ENCODE measurements around the gene SH2D4B. TPM values are rescaled to one million over a fixed set of nuclear protein-coding genes. Genes with fewer than 3 reads are reported as not detected.

Gene SH2D4B
- total and polyA plus RNA-seq, 3 experiments from 2014 or later = 0.11 to 0.13 TPM; not detected in 1

DNA sequence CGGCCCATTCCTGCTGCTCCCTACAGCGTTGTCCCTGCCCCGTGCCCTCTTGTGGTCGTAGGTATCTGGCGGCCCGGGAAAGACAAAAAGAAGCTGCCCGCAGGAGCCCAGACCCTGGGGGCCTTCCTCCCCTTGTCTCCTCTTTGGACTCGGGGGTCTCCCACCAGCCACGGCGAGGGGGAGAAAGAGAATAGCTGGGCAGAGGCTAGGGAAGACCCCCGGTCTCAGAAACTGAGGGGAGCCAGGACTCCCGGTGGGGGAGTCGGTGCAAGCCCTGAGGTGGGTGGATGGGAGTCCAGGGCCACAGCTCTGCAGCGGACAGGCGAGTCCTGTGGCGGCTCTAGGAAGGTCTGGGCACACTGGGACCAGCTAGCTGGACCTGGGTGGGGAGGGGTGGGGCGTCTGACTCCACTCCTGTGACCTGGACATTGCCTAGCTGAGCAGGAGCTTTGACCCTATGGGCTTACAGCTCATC, 1.3 kb upstream of the SH2D4B start:
- peak overlapping the region; percentile 94 to 98 (median 98) for H3K27ac Mint-ChIP-seq
- Histone ChIP-seq H3K27ac (ENCODE audit: low read depth, low read length) (peak overlapping the region; percentile 73), H3K36me3 (ENCODE audit: insufficient read depth, low read length) (no peaks in the 10 kb centered on the region), H3K27me3 (ENCODE audit: insufficient read depth, low read length, poor library complexity, severe bottlenecking) (no peaks in the 10 kb centered on the region), H3K9me3 (ENCODE audit: low read length) (no peaks in the 10 kb centered on the region), H3K4me3 (ENCODE audit: low read length) (peak overlapping the region; percentile 33), H3K4me1 (ENCODE audit: insufficient read depth, low read length) (peaks cover 21% of the 10 kb centered on the region)
- peak overlapping the region; percentile 88 to 93 (median 91) for H3K4me3 Mint-ChIP-seq
- peaks cover 24 to 40% (median 36%) of the 10 kb centered on the region in 3 donors for H3K4me1 Mint-ChIP-seq
- no peaks in the 10 kb centered on the region for H3K9me3 Mint-ChIP-seq
- H3K36me3 Mint-ChIP-seq = peaks cover 0 to 11% (median 0%) of the 10 kb centered on the region in 3 donors
- no peaks in the 10 kb centered on the region for H3K27me3 Mint-ChIP-seq
- ChIA-PET CTCF (interaction anchor here (1.0 to 1.4 kb wide), 4 partner anchors 12 to 79 kb away, joined by 3 to 6 read pairs (median 3); no protein-coding TSS in a partner anchor), POLR2A (interaction anchor here (0.5 to 1.2 kb wide), 3 partner anchors 14 to 43 kb away, joined by 3 to 7 read pairs (median 5); no protein-coding TSS in a partner anchor)
- no peak for DNase-seq

- ChIA-PET CTCF (interaction anchor here (1.4 kb wide), 2 partner anchors 32 to 80 kb away, joined by 3 to 6 read pairs; no protein-coding TSS in a partner anchor), POLR2A (interaction anchor here (1.2 kb wide), 1 partner anchor 26 kb away, joined by 5 read pairs; no protein-coding TSS in a partner anchor)
- no peak overlapping the region for H3K27ac ChIP-seq (ENCODE audit: low read depth, low read length)
- Mint-ChIP-seq H3K4me1 (peaks cover 17 to 33% (median 28%) of the 10 kb centered on the region in 3 donors), H3K9me3 (no peaks in the 10 kb centered on the region), H3K4me3 (peak overlapping the region; percentile 46 to 92 (median 88)), H3K27ac (peak overlapping the region in 7 of 8 donors; percentile 1 to 98 (median 84)), H3K36me3 (peaks cover 0 to 8% (median 0%) of the 10 kb centered on the region in 3 donors), H3K27me3 (no peaks in the 10 kb centered on the region)
- no peak for DNase-seq
- H3K36me3 ChIP-seq (ENCODE audit: insufficient read depth, low read length) = no peaks in the 10 kb centered on the region
- H3K4me3 ChIP-seq (ENCODE audit: low read length) = no peak overlapping the region
- peaks cover 13% of the 10 kb centered on the region for H3K4me1 ChIP-seq (ENCODE audit: insufficient read depth, low read length)
- no peaks in the 10 kb centered on the region for H3K27me3 ChIP-seq (ENCODE audit: insufficient read depth, low read length, poor library complexity, severe bottlenecking)
- H3K9me3 ChIP-seq (ENCODE audit: low read length) = no peaks in the 10 kb centered on the region
These were observed 491 bp upstream of the SH2D4B start for GRCh38 chr10:80537086-80537735.

DNA sequence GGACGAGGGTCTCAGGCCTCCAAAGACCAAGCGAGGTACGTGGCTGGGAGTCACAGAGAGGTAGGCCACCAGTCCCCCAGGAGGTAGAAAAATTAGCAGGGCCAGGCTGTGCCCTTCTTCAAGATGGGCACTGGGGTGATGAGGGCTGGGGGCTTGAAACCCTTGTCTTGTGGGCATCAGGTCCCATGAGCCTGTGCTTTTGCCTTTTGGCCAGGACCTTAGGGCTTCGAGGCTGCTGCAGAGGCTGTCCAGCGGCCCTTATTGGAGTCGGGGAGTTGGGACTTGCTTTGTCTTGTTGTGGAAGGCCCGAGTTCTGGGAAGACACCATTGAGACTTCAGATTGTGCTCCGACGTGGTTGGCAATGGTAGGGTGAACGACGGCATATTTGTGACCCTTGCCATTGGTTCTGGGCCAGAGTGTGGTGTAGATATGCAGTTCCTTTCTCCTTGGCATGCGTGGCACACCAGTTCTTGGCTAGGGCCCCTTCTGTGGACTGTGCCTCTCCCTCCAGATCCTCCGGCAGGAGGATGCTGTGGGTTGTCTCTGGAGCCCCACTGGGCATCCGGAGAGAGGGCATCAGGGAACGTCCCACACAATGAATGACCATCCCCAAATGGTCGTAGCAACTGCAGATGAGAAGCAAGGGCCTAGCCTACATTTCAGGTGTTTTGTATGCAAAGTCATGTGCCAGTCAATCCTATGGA, 931 bp downstream of the SH2D4B start:
- no peaks in the 10 kb centered on the region for H3K9me3 ChIP-seq (ENCODE audit: low read length)
- H3K36me3 Mint-ChIP-seq = peaks cover 0 to 7% (median 0%) of the 10 kb centered on the region in 3 donors
- H3K27me3 ChIP-seq (ENCODE audit: insufficient read depth, low read length, poor library complexity, severe bottlenecking) = no peaks in the 10 kb centered on the region
- no peak overlapping the region for H3K27ac ChIP-seq (ENCODE audit: low read depth, low read length)
- POLR2A ChIA-PET = no interaction called here
- H3K27me3 Mint-ChIP-seq = no peaks in the 10 kb centered on the region
- no peak for DNase-seq
- CTCF ChIA-PET = no interaction called here
- peaks cover 7% of the 10 kb centered on the region for H3K4me1 ChIP-seq (ENCODE audit: insufficient read depth, low read length)
- peaks cover 12 to 24% (median 18%) of the 10 kb centered on the region in 3 donors for H3K4me1 Mint-ChIP-seq
- H3K36me3 ChIP-seq (ENCODE audit: insufficient read depth, low read length) = no peaks in the 10 kb centered on the region
- peak overlapping the region in 3 of 8 donors; percentile 3 to 94 (median 17) for H3K27ac Mint-ChIP-seq
- H3K4me3 Mint-ChIP-seq = no peak overlapping the region
- no peaks in the 10 kb centered on the region for H3K9me3 Mint-ChIP-seq
- no peak overlapping the region for H3K4me3 ChIP-seq (ENCODE audit: low read length)

DNA sequence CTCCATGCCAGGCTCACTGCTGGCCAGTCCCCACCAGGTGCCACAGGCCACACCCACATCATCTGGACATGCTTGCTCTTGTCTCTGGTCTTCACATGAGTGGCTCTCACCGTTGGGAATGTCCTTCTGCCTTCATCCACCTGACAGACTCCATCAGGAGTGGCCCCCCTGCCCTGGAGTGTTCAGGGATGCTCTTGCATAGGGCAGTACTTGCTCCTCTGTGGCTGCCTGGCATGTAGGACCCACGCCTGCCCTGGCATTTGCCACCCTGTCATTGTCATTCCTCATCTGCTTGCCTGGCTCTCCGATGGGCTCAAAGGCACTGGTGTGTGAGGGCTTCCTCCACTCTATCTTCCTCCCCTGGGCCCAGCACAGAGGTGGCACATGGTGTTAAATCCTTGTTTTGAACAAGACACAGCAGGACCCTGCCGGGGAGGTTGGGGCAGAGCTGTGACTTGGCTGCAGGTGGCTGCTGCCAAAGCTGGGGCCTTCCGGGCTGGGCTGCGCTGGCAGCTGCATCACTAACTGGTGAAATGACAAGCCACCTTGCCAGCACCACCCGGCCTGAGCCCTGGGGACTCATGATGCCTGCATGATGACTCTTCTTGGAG, 1.8 kb downstream of the SH2D4B start:
- H3K4me1 ChIP-seq (ENCODE audit: insufficient read depth, low read length) = peaks cover 7% of the 10 kb centered on the region
- Mint-ChIP-seq H3K9me3 (no peaks in the 10 kb centered on the region), H3K4me3 (peak overlapping the region in 1 of 7 donors; percentile 60), H3K4me1 (peaks cover 12 to 24% (median 18%) of the 10 kb centered on the region in 3 donors), H3K36me3 (peaks cover 0 to 7% (median 0%) of the 10 kb centered on the region in 3 donors), H3K27ac (peak overlapping the region in 2 of 8 donors; percentile 67 to 84), H3K27me3 (no peaks in the 10 kb centered on the region)
- no peak overlapping the region for H3K4me3 ChIP-seq (ENCODE audit: low read length)
- DNase-seq = no peak
- CTCF ChIA-PET = no interaction called here
- H3K36me3 ChIP-seq (ENCODE audit: insufficient read depth, low read length) = no peaks in the 10 kb centered on the region
- H3K27me3 ChIP-seq (ENCODE audit: insufficient read depth, low read length, poor library complexity, severe bottlenecking) = no peaks in the 10 kb centered on the region
- no peak overlapping the region for H3K27ac ChIP-seq (ENCODE audit: low read depth, low read length)
- no peaks in the 10 kb centered on the region for H3K9me3 ChIP-seq (ENCODE audit: low read length)
- POLR2A ChIA-PET = no interaction called here

GRCh38 chr10:80540136-80540535, 2.4 kb downstream of the SH2D4B start:
- H3K9me3 ChIP-seq (ENCODE audit: low read length) = no peaks in the 10 kb centered on the region
- no peak overlapping the region for H3K27ac ChIP-seq (ENCODE audit: low read depth, low read length)
- Mint-ChIP-seq H3K4me1 (peaks cover 12 to 24% (median 18%) of the 10 kb centered on the region in 3 donors), H3K4me3 (peak overlapping the region in 1 of 7 donors; percentile 54), H3K36me3 (peaks cover 0 to 7% (median 4%) of the 10 kb centered on the region in 3 donors), H3K27me3 (peaks cover 0 to 1% of the 10 kb centered on the region in 2 donors), H3K9me3 (no peaks in the 10 kb centered on the region), H3K27ac (peak overlapping the region in 1 of 8 donors; percentile 67)
- H3K4me1 ChIP-seq (ENCODE audit: insufficient read depth, low read length) = peaks cover 7% of the 10 kb centered on the region
- no peaks in the 10 kb centered on the region for H3K36me3 ChIP-seq (ENCODE audit: insufficient read depth, low read length)
- ChIA-PET CTCF (interaction anchor here (0.6 kb wide), 1 partner anchor 1338 kb away, joined by 3 read pairs; no protein-coding TSS in a partner anchor), POLR2A (no interaction called here)
- DNase-seq = no peak
- no peak overlapping the region for H3K4me3 ChIP-seq (ENCODE audit: low read length)
- no peaks in the 10 kb centered on the region for H3K27me3 ChIP-seq (ENCODE audit: insufficient read depth, low read length, poor library complexity, severe bottlenecking)

DNA sequence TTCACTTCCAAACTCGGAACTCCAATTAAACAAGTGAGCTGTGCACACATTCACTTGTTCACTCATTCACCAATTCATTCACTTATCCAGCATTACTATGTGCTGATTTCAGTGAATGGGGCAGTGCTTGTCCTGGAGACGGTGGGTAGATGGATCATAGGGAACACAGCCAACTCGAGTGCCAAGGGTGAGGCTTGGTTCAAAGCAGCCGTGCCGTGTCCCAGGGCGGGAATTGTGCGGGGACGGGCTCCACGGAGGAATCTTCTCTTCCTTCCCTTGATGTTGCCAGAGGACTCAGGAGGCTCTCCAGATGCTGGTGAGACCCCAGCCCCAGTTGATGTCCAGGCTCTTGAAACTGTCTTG, 2.9 kb downstream of the SH2D4B start:
- no peaks in the 10 kb centered on the region for H3K36me3 ChIP-seq (ENCODE audit: insufficient read depth, low read length)
- Mint-ChIP-seq H3K27me3 (peaks cover 0 to 4% of the 10 kb centered on the region in 2 donors), H3K4me1 (peaks cover 9 to 20% (median 14%) of the 10 kb centered on the region in 3 donors), H3K9me3 (no peaks in the 10 kb centered on the region), H3K4me3 (peak overlapping the region in 1 of 7 donors; percentile 54), H3K27ac (peak overlapping the region in 2 of 8 donors; percentile 50 to 68), H3K36me3 (peaks cover 0 to 4% (median 4%) of the 10 kb centered on the region in 3 donors)
- no peaks in the 10 kb centered on the region for H3K27me3 ChIP-seq (ENCODE audit: insufficient read depth, low read length, poor library complexity, severe bottlenecking)
- no peak overlapping the region for H3K27ac ChIP-seq (ENCODE audit: low read depth, low read length)
- POLR2A ChIA-PET = no interaction called here
- peaks cover 7% of the 10 kb centered on the region for H3K4me1 ChIP-seq (ENCODE audit: insufficient read depth, low read length)
- CTCF ChIA-PET = interaction anchor here (0.6 kb wide), 1 partner anchor 1338 kb away, joined by 3 read pairs; no protein-coding TSS in a partner anchor
- no peaks in the 10 kb centered on the region for H3K9me3 ChIP-seq (ENCODE audit: low read length)
- no peak for DNase-seq
- no peak overlapping the region for H3K4me3 ChIP-seq (ENCODE audit: low read length)

- POLR2A ChIA-PET = no interaction called here
These were observed 3.5 kb downstream of the SH2D4B start for GRCh38 chr10:80540981-80541750.

More at GRCh38 chr10:80540981-80541750, 3.5 kb downstream of the SH2D4B start:
- no peak for DNase-seq
- H3K27me3 ChIP-seq (ENCODE audit: insufficient read depth, low read length, poor library complexity, severe bottlenecking) = no peaks in the 10 kb centered on the region
- peaks cover 7% of the 10 kb centered on the region for H3K4me1 ChIP-seq (ENCODE audit: insufficient read depth, low read length)
- no peaks in the 10 kb centered on the region for H3K9me3 ChIP-seq (ENCODE audit: low read length)
- H3K4me3 ChIP-seq (ENCODE audit: low read length) = no peak overlapping the region
- H3K36me3 ChIP-seq (ENCODE audit: insufficient read depth, low read length) = no peaks in the 10 kb centered on the region
- H3K36me3 Mint-ChIP-seq = peaks cover 0 to 4% (median under 1%) of the 10 kb centered on the region in 3 donors
- no peak overlapping the region for H3K27ac ChIP-seq (ENCODE audit: low read depth, low read length)
- CTCF ChIA-PET = no interaction called here
- H3K27me3 Mint-ChIP-seq = peaks cover 0 to 4% of the 10 kb centered on the region in 2 donors
- peaks cover 8 to 17% (median 13%) of the 10 kb centered on the region in 3 donors for H3K4me1 Mint-ChIP-seq
- no peaks in the 10 kb centered on the region for H3K9me3 Mint-ChIP-seq
- H3K4me3 Mint-ChIP-seq = peak overlapping the region in 1 of 7 donors; percentile 13
- H3K27ac Mint-ChIP-seq = peak overlapping the region in 3 of 8 donors; percentile 50 to 68 (median 68)

Measured in CD8-positive, alpha-beta memory T cell (primary cell).